ENCODE measurements around the gene RHBDL2. TPM values are rescaled to one million over a fixed set of nuclear protein-coding genes. Genes with fewer than 3 reads are reported as not detected.

The RHBDL2 gene
- total and polyA plus RNA-seq, 2 of the 13 experiments (the other 11 are each of a cell fraction or from before 2014, with no cell fraction given), result 3.3 to 5.4 TPM

- ATAC-seq (no peak), DNase-seq (ENCODE audit: low spot score) (no peak), FAIRE-seq (no peak)
- Histone ChIP-seq H3K9me3 (ENCODE audit: low read length) (no peaks in the 10 kb centered on the region), H2AFZ (ENCODE audit: low read length) (no peak overlapping the region), H3K4me3 (replicated peaks in 1 of 3; ENCODE audit: insufficient read depth in 1 of 3, low read depth in 2 of 3, low read length in 3 of 3) (no peak overlapping the region), H4K20me1 (ENCODE audit: insufficient read depth, low read length) (no peaks in the 10 kb centered on the region), H3K27me3 (ENCODE audit: control insufficient read depth in 1 of 2, insufficient read depth in 2 of 2, low read length in 2 of 2) (no peaks in the 10 kb centered on the region), H3K4me2 (ENCODE audit: low read depth, low read length) (no peak overlapping the region), H3K36me3 (replicated peaks in 1 of 2; ENCODE audit: control insufficient read depth in 1 of 2, insufficient read depth in 2 of 2, low read length in 2 of 2) (peaks cover 0 to 1% of the 10 kb centered on the region in 2 experiments; a peak in 1 of 5 replicates), H3K9ac (ENCODE audit: insufficient read depth, low read depth, low read length) (no peak overlapping the region), H3K27ac (ENCODE audit: extremely low read length, insufficient read depth, low read length) (no peak overlapping the region), H3K4me1 (ENCODE audit: insufficient read depth, low read length) (peaks cover 13% of the 10 kb centered on the region), H3K79me2 (ENCODE audit: insufficient read depth, low read length) (no peaks in the 10 kb centered on the region)
- no TSS peak for BruUV-seq (replicated peaks)
- ChIA-PET POLR2A (no interaction called here), CTCF (ENCODE audit: low intra/inter-chr PET ratio, low total read pairs) (no interaction called here)
- in situ Hi-C loops (cut with HindIII; ENCODE audit: extremely low pct_ligation_motif_present, low pct_unique_long_range_greater_than_20kb), result no loop called here
- WGBS (ENCODE audit: low lambda C conversion rate), result 96% methylated on average over 2 of the region's 2 CpGs
- TF ChIP-seq ZC3H13 (CRISPR knock-in tag; IDR thresholded peaks at IDR 0.05) (no peak), ETV5 (CRISPR knock-in tag; IDR thresholded peaks at IDR 0.05; ENCODE audit: borderline replicate concordance) (no peak), ZNF33B (CRISPR knock-in tag; IDR thresholded peaks at IDR 0.05) (no peak), PHF8 (CRISPR knock-in tag; IDR thresholded peaks at IDR 0.05) (no peak), PHF21A (CRISPR knock-in tag; IDR thresholded peaks at IDR 0.05) (no peak), ZNF713 (CRISPR knock-in tag; IDR thresholded peaks at IDR 0.05) (no peak), MAX (IDR thresholded peaks at IDR 0.05) (no peak), ZNF530 (CRISPR knock-in tag; IDR thresholded peaks at IDR 0.05; ENCODE audit: low read depth) (no peak), CHD2 (IDR thresholded peaks at IDR 0.05; ENCODE audit: low read depth, low read length) (no peak), PCBP2 (optimal IDR thresholded peaks at IDR 0.05; ENCODE audit: low read depth, low read length, poor library complexity, severe bottlenecking) (no peak), IRX3 (CRISPR knock-in tag; IDR thresholded peaks at IDR 0.05; ENCODE audit: borderline replicate concordance, low read depth) (no peak), NFKBIZ (CRISPR knock-in tag; IDR thresholded peaks at IDR 0.05) (no peak), ZNF773 (CRISPR knock-in tag; IDR thresholded peaks at IDR 0.05; ENCODE audit: borderline replicate concordance) (no peak), SIN3B (IDR thresholded peaks at IDR 0.05; ENCODE audit: low read length) (no peak), HMGA1 (CRISPR knock-in tag; conservative IDR thresholded peaks at IDR 0.05) (no peak), HNRNPL (IDR thresholded peaks at IDR 0.05; ENCODE audit: low read depth, low read length) (no peak), SKI (IDR thresholded peaks at IDR 0.05; ENCODE audit: partially characterized antibody) (no peak), NCOA1 (CRISPR knock-in tag; IDR thresholded peaks at IDR 0.05) (no peak), CCAR2 (optimal IDR thresholded peaks at IDR 0.05; ENCODE audit: low read depth, low read length) (no peak)
- TF ChIP-seq, protein P1, sequence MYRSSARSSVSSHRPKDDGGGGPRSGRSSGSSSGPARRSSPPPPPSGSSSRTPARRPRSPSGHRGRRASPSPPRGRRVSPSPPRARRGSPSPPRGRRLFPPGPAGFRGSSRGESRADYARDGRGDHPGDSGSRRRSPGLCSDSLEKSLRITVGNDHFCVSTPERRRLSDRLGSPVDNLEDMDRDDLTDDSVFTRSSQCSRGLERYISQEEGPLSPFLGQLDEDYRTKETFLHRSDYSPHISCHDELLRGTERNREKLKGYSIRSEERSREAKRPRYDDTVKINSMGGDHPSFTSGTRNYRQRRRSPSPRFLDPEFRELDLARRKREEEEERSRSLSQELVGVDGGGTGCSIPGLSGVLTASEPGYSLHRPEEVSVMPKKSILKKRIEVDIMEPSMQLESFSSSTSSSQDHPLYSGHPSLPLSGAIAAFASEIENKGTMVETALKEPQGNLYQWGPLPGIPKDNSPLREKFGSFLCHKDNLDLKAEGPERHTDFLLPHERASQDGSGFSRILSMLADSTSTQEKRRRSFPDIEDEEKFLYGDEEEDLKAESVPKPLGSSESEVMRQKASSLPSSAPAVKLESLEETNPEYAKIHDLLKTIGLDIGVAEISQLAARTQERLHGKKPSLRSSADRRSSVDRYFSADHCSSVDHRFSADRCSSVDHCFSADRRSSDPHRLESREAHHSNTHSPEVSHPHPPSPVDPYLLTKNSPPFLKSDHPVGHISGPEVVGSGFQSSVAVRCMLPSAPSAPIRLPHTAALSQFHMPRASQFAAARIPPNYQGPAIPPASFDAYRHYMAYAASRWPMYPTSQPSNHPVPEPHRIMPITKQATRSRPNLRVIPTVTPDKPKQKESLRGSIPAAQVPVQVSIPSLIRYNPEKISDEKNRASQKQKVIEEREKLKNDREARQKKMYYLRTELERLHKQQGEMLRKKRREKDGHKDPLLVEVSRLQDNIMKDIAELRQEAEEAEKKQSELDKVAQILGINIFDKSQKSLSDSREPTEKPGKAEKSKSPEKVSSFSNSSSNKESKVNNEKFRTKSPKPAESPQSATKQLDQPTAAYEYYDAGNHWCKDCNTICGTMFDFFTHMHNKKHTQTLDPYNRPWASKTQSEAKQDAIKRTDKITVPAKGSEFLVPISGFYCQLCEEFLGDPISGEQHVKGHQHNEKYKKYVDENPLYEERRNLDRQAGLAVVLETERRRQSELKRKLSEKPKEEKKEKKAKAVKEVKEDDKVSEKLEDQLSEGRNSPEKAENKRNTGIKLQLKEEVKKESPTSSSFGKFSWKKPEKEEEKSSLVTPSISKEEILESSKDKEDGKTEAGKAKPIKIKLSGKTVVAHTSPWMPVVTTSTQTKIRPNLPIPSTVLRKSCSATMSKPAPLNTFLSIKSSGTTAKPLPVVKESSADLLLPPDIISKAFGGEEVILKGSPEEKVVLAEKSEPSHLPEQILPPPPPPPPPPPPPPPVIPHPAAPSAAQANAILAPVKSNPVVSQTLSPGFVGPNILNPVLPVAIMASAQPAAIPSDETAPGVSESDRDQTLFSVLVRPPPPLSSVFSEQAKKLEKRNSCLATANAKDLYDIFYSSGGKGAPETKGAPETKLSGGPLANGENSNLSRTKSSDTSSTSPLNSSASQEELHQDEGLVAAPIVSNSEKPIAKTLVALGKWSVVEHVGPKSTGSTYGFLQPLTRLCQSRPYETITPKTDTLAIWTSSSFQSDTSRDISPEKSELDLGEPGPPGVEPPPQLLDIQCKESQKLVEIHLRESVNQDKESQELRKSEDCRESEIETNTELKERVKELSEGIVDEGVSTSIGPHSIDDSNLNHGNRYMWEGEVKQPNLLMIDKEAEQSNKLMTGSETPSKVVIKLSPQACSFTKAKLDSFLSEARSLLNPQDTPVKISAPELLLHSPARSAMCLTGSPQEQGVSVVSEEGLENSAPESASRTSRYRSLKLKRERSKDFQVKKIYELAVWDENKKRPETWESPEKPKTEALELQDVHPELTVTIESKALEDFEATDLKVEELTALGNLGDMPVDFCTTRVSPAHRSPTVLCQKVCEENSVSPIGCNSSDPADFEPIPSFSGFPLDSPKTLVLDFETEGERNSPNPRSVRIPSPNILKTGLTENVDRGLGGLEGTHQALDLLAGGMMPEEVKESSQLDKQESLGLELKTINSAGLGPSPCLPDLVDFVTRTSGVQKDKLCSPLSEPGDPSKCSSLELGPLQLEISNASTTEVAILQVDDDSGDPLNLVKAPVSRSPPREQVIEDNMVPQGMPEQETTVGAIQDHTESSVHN (CRISPR knock-in tag; IDR thresholded peaks at IDR 0.05), result no peak
- intact Hi-C loops (cut with micrococcal nuclease; ENCODE audit: unreplicated experiment), result no loop called here
These were observed 16.2 kb downstream of the RHBDL2 start for GRCh38 chr1:38925391-38925790.
